Mesendoderm (in vitro differentiated cells): ENCODE results near the gene PALLD.

Experiments
- DNase-seq: peaks from one replicate; pipeline ENCODE4 v3.0.0; 2013
- H2AK5ac ChIP-seq: 2 replicates; pipeline ENCODE4 v1.6.1; 2013; ENCODE audit warnings: low read length, inconsistent platforms
- H2BK120ac ChIP-seq: 2 replicates; pipeline ENCODE4 v1.6.1; 2013; ENCODE audit warnings: low read depth, mild to moderate bottlenecking, low read length, moderate library complexity, mixed read lengths
- H2BK15ac ChIP-seq: replicated peaks from 2 replicates; pipeline ENCODE4 v1.6.1; 2013; ENCODE audit warnings: low read depth, mild to moderate bottlenecking, moderate library complexity
- H2BK5ac ChIP-seq: 2 replicates; pipeline ENCODE4 v1.6.1; 2013; ENCODE audit warnings: low read length, inconsistent platforms
- H3K18ac ChIP-seq: 2 replicates; pipeline ENCODE4 v1.6.1; 2013; ENCODE audit warnings: mild to moderate bottlenecking, low read length, mixed read lengths
- H3K23ac ChIP-seq: one replicate; pipeline ENCODE4 v1.6.1; 2013; ENCODE audit warnings: low read length
- H3K27ac ChIP-seq: 2 replicates; pipeline ENCODE4 v1.5.1; 2013; ENCODE audit warnings: low read depth, mild to moderate bottlenecking, inconsistent platforms, low read length, moderate library complexity
- H3K27me3 ChIP-seq: 2 replicates; pipeline ENCODE4 v1.6.1; 2013; ENCODE audit warnings: low read length, control low read depth, mild to moderate bottlenecking, inconsistent platforms; ENCODE audit not compliant: insufficient read depth, poor library complexity
- H3K36me3 ChIP-seq: 2 replicates; pipeline ENCODE4 v1.6.1; 2013; ENCODE audit warnings: low read length, inconsistent platforms; ENCODE audit not compliant: control insufficient read depth, insufficient read depth
- H3K4ac ChIP-seq: one replicate; pipeline ENCODE4 v1.6.1; 2013; ENCODE audit warnings: low read depth, mild to moderate bottlenecking, low read length, moderate library complexity
- H3K4me1 ChIP-seq: 2 replicates; pipeline ENCODE4 v1.6.1; 2013; ENCODE audit warnings: low read depth, low read length, inconsistent platforms; ENCODE audit not compliant: control insufficient read depth
- H3K4me2 ChIP-seq: 2 replicates; pipeline ENCODE4 v1.6.1; 2013; ENCODE audit warnings: low read length
- H3K4me3 ChIP-seq: 2 replicates; pipeline ENCODE4 v1.5.1; 2013; ENCODE audit warnings: mild to moderate bottlenecking, low read length
- H3K56ac ChIP-seq: one replicate; pipeline ENCODE4 v1.6.1; 2013; ENCODE audit warnings: low read length
- H3K79me1 ChIP-seq: 2 replicates; pipeline ENCODE4 v1.6.1; 2013; ENCODE audit warnings: low read length, inconsistent platforms
- H3K79me2 ChIP-seq: 2 replicates; pipeline ENCODE4 v1.6.1; 2013; ENCODE audit warnings: mild to moderate bottlenecking, low read length; ENCODE audit not compliant: control insufficient read depth, insufficient read depth
- H3K9ac ChIP-seq: 2 replicates; pipeline ENCODE4 v1.6.1; 2013; ENCODE audit warnings: low read length, inconsistent platforms
- H4K5ac ChIP-seq: one replicate; pipeline ENCODE4 v1.6.1; 2013; ENCODE audit warnings: low read length
- H4K8ac ChIP-seq: one replicate; pipeline ENCODE4 v1.6.1; 2013; ENCODE audit warnings: low read depth, mild to moderate bottlenecking, control low read depth, low read length, moderate library complexity
- WGBS: extraction: QIAGEN DNeasy Blood & Tissue Kit; methylation state at CpG from one replicate; pipeline ENCODE4 v1.1.7; 2013; ENCODE audit warnings: low lambda C conversion rate, missing lambda C conversion rate; ENCODE audit not compliant: insufficient coverage; ENCODE audit errors: extremely low coverage; 5-methylcytosine and 5-hydroxymethylcytosine counted together

Gene PALLD

GRCh38 chr4:168642591-168642990 is 145.7 kb downstream of the PALLD start:
- Histone ChIP-seq H3K79me1 (no peaks in the 10 kb centered on the region), H3K9ac (no peak overlapping the region), H3K4me3 (no peak overlapping the region), H3K56ac (no peak overlapping the region), H3K27me3 (no peaks in the 10 kb centered on the region), H3K18ac (no peak overlapping the region), H2BK120ac (no peak overlapping the region), H3K4me1 (no peaks in the 10 kb centered on the region), H4K8ac (no peak overlapping the region), H2AK5ac (no peak overlapping the region), H3K79me2 (no peaks in the 10 kb centered on the region), H2BK15ac (no peak overlapping the region), H3K4me2 (no peak overlapping the region), H3K27ac (no peak overlapping the region), H4K5ac (no peak overlapping the region), H2BK5ac (no peak overlapping the region), H3K4ac (no peak overlapping the region), H3K36me3 (no peaks in the 10 kb centered on the region), H3K23ac (no peak overlapping the region)
- WGBS: no CpG with 5 or more reads among the region's 5 CpGs
- DNase-seq: no peak

GRCh38 chr4:168643111-168643795 is 146.4 kb downstream of the PALLD start:
- Histone ChIP-seq H4K5ac (no peak overlapping the region), H3K23ac (no peak overlapping the region), H3K4me1 (no peaks in the 10 kb centered on the region), H3K27ac (no peak overlapping the region), H3K4me2 (no peak overlapping the region), H3K36me3 (no peaks in the 10 kb centered on the region), H2BK15ac (no peak overlapping the region), H2BK5ac (no peak overlapping the region), H3K18ac (no peak overlapping the region), H2BK120ac (no peak overlapping the region), H3K4ac (no peak overlapping the region), H3K4me3 (no peak overlapping the region), H3K9ac (no peak overlapping the region), H4K8ac (no peak overlapping the region), H3K56ac (no peak overlapping the region), H3K79me2 (no peaks in the 10 kb centered on the region), H2AK5ac (no peak overlapping the region), H3K27me3 (no peaks in the 10 kb centered on the region), H3K79me1 (no peaks in the 10 kb centered on the region)
- WGBS: no CpG with 5 or more reads among the region's 5 CpGs
- DNase-seq: no peak

DNA sequence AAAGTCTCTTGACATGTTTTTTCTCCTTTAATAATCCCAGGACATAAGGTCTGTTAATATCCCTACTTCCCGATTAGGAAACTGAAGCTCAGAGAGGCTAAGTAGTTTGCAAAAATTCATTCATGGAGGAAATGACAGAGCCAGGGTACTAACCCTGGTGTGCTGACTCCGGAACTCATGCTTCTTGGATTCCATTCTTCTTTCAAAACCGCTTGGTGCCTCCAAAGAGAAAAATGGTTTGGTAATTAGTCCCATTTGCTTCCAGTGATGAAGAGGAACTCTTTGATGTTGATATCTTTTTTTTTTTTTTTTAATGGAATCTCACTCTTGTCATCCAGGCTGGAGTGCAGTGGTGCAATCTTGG is 146.9 kb downstream of the PALLD start:
- H2BK15ac ChIP-seq: no peak overlapping the region
- no peaks in the 10 kb centered on the region for H3K79me2 ChIP-seq
- H2AK5ac ChIP-seq: no peak overlapping the region
- WGBS: no CpG with 5 or more reads among the region's 3 CpGs
- peaks cover 1% of the 10 kb centered on the region for H3K4me1 ChIP-seq
- no peak overlapping the region for H2BK5ac ChIP-seq
- H3K36me3 ChIP-seq: no peaks in the 10 kb centered on the region
- H3K18ac ChIP-seq: no peak overlapping the region
- no peak overlapping the region for H3K56ac ChIP-seq
- DNase-seq: no peak
- no peak overlapping the region for H3K23ac ChIP-seq
- no peak overlapping the region for H3K27ac ChIP-seq
- H4K8ac ChIP-seq: no peak overlapping the region
- no peaks in the 10 kb centered on the region for H3K27me3 ChIP-seq
- no peak overlapping the region for H3K4me2 ChIP-seq
- no peak overlapping the region for H3K4ac ChIP-seq
- H3K4me3 ChIP-seq: no peak overlapping the region
- H2BK120ac ChIP-seq: no peak overlapping the region
- no peak overlapping the region for H3K9ac ChIP-seq
- no peak overlapping the region for H4K5ac ChIP-seq
- no peaks in the 10 kb centered on the region for H3K79me1 ChIP-seq

DNA sequence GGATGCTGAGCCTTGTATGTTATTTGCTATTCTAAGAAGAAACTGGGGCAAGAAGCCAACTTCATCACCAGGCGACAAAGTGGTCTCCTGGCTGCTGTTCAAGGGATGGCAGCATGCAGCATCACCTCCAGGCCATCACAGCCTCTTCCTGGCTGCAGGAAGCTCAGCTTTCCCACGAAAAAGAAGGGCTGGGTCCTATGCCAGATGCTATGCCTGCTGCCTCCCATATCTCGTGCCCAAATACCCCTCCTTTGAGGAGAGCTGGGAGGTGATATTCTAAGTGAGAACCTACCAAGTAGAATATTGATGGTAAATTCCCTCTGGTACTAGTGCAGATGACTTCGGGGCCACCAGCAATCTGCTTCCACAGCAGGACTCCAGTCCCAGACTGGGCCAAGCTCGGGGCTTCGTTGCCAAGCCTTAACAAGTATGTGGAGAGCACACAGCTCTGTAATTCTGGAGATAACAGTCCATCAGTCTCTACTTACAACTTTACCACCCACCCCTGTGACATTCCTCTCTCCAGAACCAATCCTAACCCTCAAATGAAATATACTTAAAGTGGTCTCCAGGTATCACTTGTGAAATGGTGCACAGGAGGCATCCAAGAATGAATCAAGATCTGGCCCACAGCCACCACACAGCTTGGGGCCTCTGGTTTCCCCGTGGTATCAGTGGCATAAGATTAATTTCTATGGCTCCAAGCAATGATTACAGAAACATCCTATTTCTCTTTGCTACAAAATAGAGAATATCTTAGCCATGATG is 149.3 kb downstream of the PALLD start:
- WGBS: no CpG with 5 or more reads among the region's 7 CpGs
- H3K36me3 ChIP-seq: no peaks in the 10 kb centered on the region

DNA sequence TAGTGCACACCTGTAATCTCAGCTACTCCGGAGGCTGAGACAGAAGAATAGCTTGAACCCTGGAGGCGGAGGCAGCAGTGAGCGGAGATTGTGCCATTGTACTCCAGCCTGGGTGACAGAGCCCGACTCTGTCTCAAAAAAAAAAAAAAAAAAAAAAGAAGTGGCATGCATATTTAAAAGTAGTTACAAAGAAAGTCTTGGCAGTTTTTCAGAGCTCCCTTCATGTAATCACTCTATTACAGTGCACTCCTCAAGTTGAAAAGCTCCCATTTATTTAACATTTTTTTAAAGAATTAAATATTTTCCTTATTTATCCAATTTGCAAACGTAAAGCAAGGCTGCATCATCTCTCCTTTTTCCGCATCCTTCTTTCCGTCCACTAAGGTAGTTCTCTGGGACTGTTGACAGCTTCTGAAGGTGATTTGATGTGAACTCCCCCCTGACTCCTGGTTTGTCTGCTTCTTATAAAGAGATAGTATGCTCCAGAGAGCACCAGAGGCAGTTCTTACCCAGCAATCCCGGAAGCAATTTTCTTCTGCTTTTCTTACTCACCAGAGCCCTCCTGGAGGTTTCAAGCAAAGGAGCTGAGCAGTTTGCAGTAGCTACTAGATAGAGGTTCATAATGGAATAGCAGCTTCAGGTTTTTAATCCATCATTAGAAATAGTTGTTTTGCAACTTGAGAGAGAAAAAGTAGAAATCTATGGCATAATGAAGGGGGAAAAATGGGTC is 151.0 kb downstream of the PALLD start:
- Histone ChIP-seq H3K18ac (peak overlapping the region; percentile 75), H3K56ac (no peak overlapping the region), H3K4me3 (no peak overlapping the region), H3K27me3 (no peaks in the 10 kb centered on the region), H3K4ac (no peak overlapping the region), H3K27ac (no peak overlapping the region), H4K5ac (no peak overlapping the region), H2BK15ac (no peak overlapping the region), H2BK120ac (no peak overlapping the region), H3K4me2 (no peak overlapping the region), H3K79me1 (no peaks in the 10 kb centered on the region), H3K36me3 (no peaks in the 10 kb centered on the region), H4K8ac (no peak overlapping the region), H3K79me2 (no peaks in the 10 kb centered on the region), H3K23ac (no peak overlapping the region), H2AK5ac (no peak overlapping the region), H3K9ac (no peak overlapping the region), H2BK5ac (no peak overlapping the region), H3K4me1 (peaks cover 3% of the 10 kb centered on the region)
- no CpG with 5 or more reads among the region's 8 CpGs for WGBS
- DNase-seq: peak; percentile 65

More for the DNA sequence above, 149.3 kb downstream of the PALLD start:
- H4K8ac ChIP-seq: no peak overlapping the region
- H3K4me3 ChIP-seq: no peak overlapping the region
- no peak overlapping the region for H3K4ac ChIP-seq
- H3K56ac ChIP-seq: no peak overlapping the region
- H4K5ac ChIP-seq: no peak overlapping the region
- H2AK5ac ChIP-seq: no peak overlapping the region
- no peak overlapping the region for H3K4me2 ChIP-seq
- peaks cover 3% of the 10 kb centered on the region for H3K4me1 ChIP-seq
- H2BK15ac ChIP-seq: no peak overlapping the region
- H3K18ac ChIP-seq: no peak overlapping the region
- H3K79me1 ChIP-seq: no peaks in the 10 kb centered on the region
- no peaks in the 10 kb centered on the region for H3K79me2 ChIP-seq
- peak; percentile 78 for DNase-seq
- no peak overlapping the region for H3K9ac ChIP-seq
- no peak overlapping the region for H3K27ac ChIP-seq
- H2BK5ac ChIP-seq: no peak overlapping the region
- no peaks in the 10 kb centered on the region for H3K27me3 ChIP-seq
- H2BK120ac ChIP-seq: no peak overlapping the region
- no peak overlapping the region for H3K23ac ChIP-seq
